Panc1 (cell line): ENCODE measurements around the gene GALNTL6. TPM values are rescaled to one million over a fixed set of nuclear protein-coding genes. Genes with fewer than 3 reads are reported as not detected.

Source experiments
- ATAC-seq: fragments of 200-7000 bp; cut with Tn5 transposase; 2 replicates; pipeline ENCODE4 v1.9.1; 2020; ENCODE audit warnings: mild to moderate bottlenecking, moderate library complexity
- BruUV-seq: library from RNA; stranded (reverse); fragments of 400-500 nt; replicated peaks from 2 replicates; lab custom pipeline; 2021; lab: Mats Ljungman, UMichigan
- CTCF ChIA-PET: fragments of 300-600 bp; sonication (Branson Sonifier 250); formaldehyde crosslinking; loops from one replicate; lab custom pipeline; 2022; ENCODE audit warnings: antibody characterized with exemption; lab: Charles Lee
- POLR2A ChIA-PET: fragments of 300-600 bp; sonication (Branson Sonifier 250); formaldehyde crosslinking; loops from one replicate; lab custom pipeline; 2022; ENCODE audit warnings: antibody characterized with exemption; lab: Charles Lee
- DNase-seq: peaks from one replicate; pipeline ENCODE4 v3.0.0-alpha.2; 2010; ENCODE audit warnings: low read depth, low spot score
- H3K27ac ChIP-seq: 2 replicates; pipeline ENCODE4 v1.5.1; 2011; ENCODE audit warnings: mild to moderate bottlenecking, low read length, inconsistent platforms
- H3K27me3 ChIP-seq: fragments of 200-500 bp; sonication (Bioruptor generic); 2 replicates; pipeline ENCODE4 v1.6.0; 2014; ENCODE audit warnings: low read length, inconsistent platforms; ENCODE audit not compliant: control insufficient read depth, insufficient read depth
- H3K36me3 ChIP-seq: fragments of 200-500 bp; sonication (Bioruptor generic); 2 replicates; pipeline ENCODE4 v1.5.1; 2014; ENCODE audit warnings: inconsistent platforms, mild to moderate bottlenecking, low read length, moderate library complexity; ENCODE audit not compliant: control insufficient read depth, insufficient read depth
- H3K4me1 ChIP-seq: 2 replicates; pipeline ENCODE4 v1.5.1; 2011; ENCODE audit warnings: inconsistent platforms, mild to moderate bottlenecking, low read length, moderate library complexity; ENCODE audit not compliant: control insufficient read depth, insufficient read depth
- H3K4me3 ChIP-seq, 2 experiments: 2 replicates each; pipeline ENCODE4 v1.5.1; 2011 to 2012; ENCODE audit warnings: low read depth in 2 of 2, low read length in 2 of 2, mild to moderate bottlenecking in 2 of 2, inconsistent platforms in 1 of 2, moderate library complexity in 1 of 2
- H3K9me3 ChIP-seq: fragments of 200-500 bp; sonication (Bioruptor generic); 2 replicates; pipeline ENCODE4 v1.5.1; 2014; ENCODE audit warnings: low read depth, mild to moderate bottlenecking, inconsistent platforms, low read length, moderate library complexity; ENCODE audit not compliant: control insufficient read depth, insufficient read depth
- POLR2AphosphoS5 ChIP-seq: IDR thresholded peaks from 2 replicates; pipeline ENCODE4 v1.6.1; 2012; ENCODE audit warnings: mild to moderate bottlenecking, low read depth, low read length, moderate library complexity
- SIN3A ChIP-seq: IDR thresholded peaks from 2 replicates; pipeline ENCODE4 v1.6.1; 2012; ENCODE audit warnings: low read depth, mild to moderate bottlenecking, low read length, moderate library complexity, borderline replicate concordance; ENCODE audit not compliant: insufficient read depth
- TCF7L2 ChIP-seq: IDR thresholded peaks from 2 replicates; pipeline ENCODE4 v1.6.1; 2011; ENCODE audit warnings: mild to moderate bottlenecking, low read depth, low read length, inconsistent platforms
- in situ Hi-C: cut with HindIII; loops from 2 replicates; pipeline ENCODE4 v1.10.0; 2016; ENCODE audit warnings: low sequenced_read_pairs, low pct_unique_long_range_greater_than_20kb
- intact Hi-C: fragments of 100-400 bp; cut with micrococcal nuclease; formaldehyde crosslinking; loops from one replicate; pipeline ENCODE4 v1.10.0; 2022; ENCODE audit not compliant: unreplicated experiment
- total RNA-seq: library from RNA; stranded (reverse); gene quantifications from one replicate; pipeline ENCODE4 v1.2.1, GENCODE V29; 2021; ENCODE audit not compliant: unreplicated experiment
- TF ChIP-seq, protein P1 (sequence below): fragments of 450-650 bp; IDR thresholded peaks from 2 replicates; pipeline ENCODE4 v1.5.1; 2017; ENCODE audit warnings: mild to moderate bottlenecking
- TF ChIP-seq, protein P2 (sequence below), 2 experiments: IDR thresholded peaks; 2 replicates each; pipeline ENCODE4 v1.6.1; 2011 to 2012; ENCODE audit warnings: low read depth in 2 of 2, control low read depth in 1 of 2, low read length in 1 of 2, mild to moderate bottlenecking in 1 of 2, moderate library complexity in 1 of 2; ENCODE audit not compliant: insufficient read depth in 1 of 2

The GALNTL6 gene
- total RNA-seq, 1 experiment from 2014 or later: not detected

DNA sequence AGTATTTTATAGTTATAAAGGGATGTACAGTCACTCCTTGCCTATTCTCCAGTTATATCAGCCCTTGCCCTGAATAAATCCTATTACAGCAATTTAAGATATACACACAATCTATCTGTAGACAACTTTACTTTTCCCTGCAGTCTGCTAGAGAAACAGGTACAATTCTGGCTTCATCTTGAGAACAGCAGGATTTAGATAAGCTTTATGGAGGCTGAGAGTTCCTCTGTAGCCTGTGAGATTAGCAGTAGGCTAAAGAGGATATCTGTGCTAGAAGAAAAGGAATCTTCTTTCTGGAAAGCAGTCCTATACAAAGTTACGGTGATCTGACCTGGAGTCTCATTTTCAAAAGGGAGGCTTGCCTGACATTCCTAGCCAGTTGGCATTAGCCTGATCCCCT lies 290.3 kb downstream of the GALNTL6 start:
- TF ChIP-seq TCF7L2: no peak
- TF ChIP-seq, protein P1, sequence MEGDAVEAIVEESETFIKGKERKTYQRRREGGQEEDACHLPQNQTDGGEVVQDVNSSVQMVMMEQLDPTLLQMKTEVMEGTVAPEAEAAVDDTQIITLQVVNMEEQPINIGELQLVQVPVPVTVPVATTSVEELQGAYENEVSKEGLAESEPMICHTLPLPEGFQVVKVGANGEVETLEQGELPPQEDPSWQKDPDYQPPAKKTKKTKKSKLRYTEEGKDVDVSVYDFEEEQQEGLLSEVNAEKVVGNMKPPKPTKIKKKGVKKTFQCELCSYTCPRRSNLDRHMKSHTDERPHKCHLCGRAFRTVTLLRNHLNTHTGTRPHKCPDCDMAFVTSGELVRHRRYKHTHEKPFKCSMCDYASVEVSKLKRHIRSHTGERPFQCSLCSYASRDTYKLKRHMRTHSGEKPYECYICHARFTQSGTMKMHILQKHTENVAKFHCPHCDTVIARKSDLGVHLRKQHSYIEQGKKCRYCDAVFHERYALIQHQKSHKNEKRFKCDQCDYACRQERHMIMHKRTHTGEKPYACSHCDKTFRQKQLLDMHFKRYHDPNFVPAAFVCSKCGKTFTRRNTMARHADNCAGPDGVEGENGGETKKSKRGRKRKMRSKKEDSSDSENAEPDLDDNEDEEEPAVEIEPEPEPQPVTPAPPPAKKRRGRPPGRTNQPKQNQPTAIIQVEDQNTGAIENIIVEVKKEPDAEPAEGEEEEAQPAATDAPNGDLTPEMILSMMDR: no peak
- TF ChIP-seq POLR2AphosphoS5: no peak
- TF ChIP-seq, protein P2, sequence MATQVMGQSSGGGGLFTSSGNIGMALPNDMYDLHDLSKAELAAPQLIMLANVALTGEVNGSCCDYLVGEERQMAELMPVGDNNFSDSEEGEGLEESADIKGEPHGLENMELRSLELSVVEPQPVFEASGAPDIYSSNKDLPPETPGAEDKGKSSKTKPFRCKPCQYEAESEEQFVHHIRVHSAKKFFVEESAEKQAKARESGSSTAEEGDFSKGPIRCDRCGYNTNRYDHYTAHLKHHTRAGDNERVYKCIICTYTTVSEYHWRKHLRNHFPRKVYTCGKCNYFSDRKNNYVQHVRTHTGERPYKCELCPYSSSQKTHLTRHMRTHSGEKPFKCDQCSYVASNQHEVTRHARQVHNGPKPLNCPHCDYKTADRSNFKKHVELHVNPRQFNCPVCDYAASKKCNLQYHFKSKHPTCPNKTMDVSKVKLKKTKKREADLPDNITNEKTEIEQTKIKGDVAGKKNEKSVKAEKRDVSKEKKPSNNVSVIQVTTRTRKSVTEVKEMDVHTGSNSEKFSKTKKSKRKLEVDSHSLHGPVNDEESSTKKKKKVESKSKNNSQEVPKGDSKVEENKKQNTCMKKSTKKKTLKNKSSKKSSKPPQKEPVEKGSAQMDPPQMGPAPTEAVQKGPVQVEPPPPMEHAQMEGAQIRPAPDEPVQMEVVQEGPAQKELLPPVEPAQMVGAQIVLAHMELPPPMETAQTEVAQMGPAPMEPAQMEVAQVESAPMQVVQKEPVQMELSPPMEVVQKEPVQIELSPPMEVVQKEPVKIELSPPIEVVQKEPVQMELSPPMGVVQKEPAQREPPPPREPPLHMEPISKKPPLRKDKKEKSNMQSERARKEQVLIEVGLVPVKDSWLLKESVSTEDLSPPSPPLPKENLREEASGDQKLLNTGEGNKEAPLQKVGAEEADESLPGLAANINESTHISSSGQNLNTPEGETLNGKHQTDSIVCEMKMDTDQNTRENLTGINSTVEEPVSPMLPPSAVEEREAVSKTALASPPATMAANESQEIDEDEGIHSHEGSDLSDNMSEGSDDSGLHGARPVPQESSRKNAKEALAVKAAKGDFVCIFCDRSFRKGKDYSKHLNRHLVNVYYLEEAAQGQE (IDR thresholded peaks at IDR 0.05; ENCODE audit: insufficient read depth in 1 of 2, low read depth in 2 of 2, low read length in 1 of 2): no peak
- no peak for TF ChIP-seq SIN3A
- in situ Hi-C loops (no loop called here), intact Hi-C loops (no loop called here)
- no peak for DNase-seq
- Histone ChIP-seq H3K4me3 (no peak overlapping the region), H3K9me3 (no peaks in the 10 kb centered on the region), H3K36me3 (no peaks in the 10 kb centered on the region), H3K27ac (no peak overlapping the region), H3K27me3 (no peaks in the 10 kb centered on the region), H3K4me1 (no peaks in the 10 kb centered on the region)
- ATAC-seq: no peak
- ChIA-PET CTCF (no interaction called here), POLR2A (no interaction called here)
- BruUV-seq: no TSS peak

DNA sequence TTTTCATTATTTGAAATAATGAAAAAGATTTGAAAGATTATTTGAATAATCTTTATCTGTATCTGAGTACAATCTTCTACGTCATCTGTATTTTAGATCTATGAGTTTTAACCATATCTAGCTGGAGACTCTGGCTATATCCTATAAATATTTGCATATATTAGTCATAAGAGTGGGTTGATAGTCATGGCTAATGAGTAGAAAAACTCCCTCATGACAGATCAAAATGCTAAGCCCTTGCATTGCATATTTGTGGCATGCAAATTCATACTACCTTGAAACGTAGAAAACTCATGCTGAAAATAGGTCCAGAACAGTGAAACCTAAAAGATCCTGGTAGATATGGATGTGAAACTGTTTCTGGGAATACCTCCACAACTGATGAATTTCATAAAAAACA lies 291.3 kb downstream of the GALNTL6 start:
- Histone ChIP-seq H3K27me3 (no peaks in the 10 kb centered on the region), H3K9me3 (no peaks in the 10 kb centered on the region), H3K27ac (no peak overlapping the region), H3K36me3 (no peaks in the 10 kb centered on the region), H3K4me3 (no peak overlapping the region), H3K4me1 (no peaks in the 10 kb centered on the region)
- ChIA-PET CTCF (no interaction called here), POLR2A (no interaction called here)
- in situ Hi-C loops (no loop called here), intact Hi-C loops (no loop called here)
- no TSS peak for BruUV-seq
- TF ChIP-seq, protein P2 (IDR thresholded peaks at IDR 0.05; ENCODE audit: insufficient read depth in 1 of 2, low read depth in 2 of 2, low read length in 1 of 2): no peak
- no peak for TF ChIP-seq SIN3A
- TF ChIP-seq TCF7L2: no peak
- TF ChIP-seq POLR2AphosphoS5: no peak
- TF ChIP-seq, protein P1: no peak
- DNase-seq: no peak
- no peak for ATAC-seq
